CD4-positive, alpha-beta memory T cell (primary cell): ENCODE data around the gene CERS6. TPM values are rescaled to one million over a fixed set of nuclear protein-coding genes. Genes with fewer than 3 reads are reported as not detected.
A peak's percentile ranks its signal among the peaks of the same experiment; 100 is the strongest.

Source experiments
- CTCF ChIA-PET: fragments of 350-600 bp; sonication (Branson Sonifier 250); formaldehyde crosslinking; loops from one replicate; lab custom pipeline; 2021; ENCODE audit warnings: inconsistent platforms; ENCODE audit not compliant: partially characterized antibody; lab: Charles Lee
- POLR2A ChIA-PET: fragments of 350-600 bp; sonication (Branson Sonifier 250); formaldehyde crosslinking; loops from one replicate; lab custom pipeline; 2021; ENCODE audit not compliant: partially characterized antibody; lab: Charles Lee
- DNase-seq, 5 donors: peaks; one replicate each; pipeline versions ENCODE4 v3.0.0 to v3.0.0-alpha.2; 2020 to 2022; ENCODE audit warnings: mixed read lengths in 1 of 5
- H3K27ac ChIP-seq: one replicate; pipeline ENCODE4 v1.7.0; 2013; ENCODE audit warnings: low read depth, low read length
- H3K27me3 ChIP-seq: 2 replicates; pipeline ENCODE4 v1.7.0; 2013; ENCODE audit warnings: mild to moderate bottlenecking, low read length, moderate library complexity; ENCODE audit not compliant: insufficient read depth
- H3K36me3 ChIP-seq: 2 replicates; pipeline ENCODE4 v1.7.0; 2013; ENCODE audit warnings: mild to moderate bottlenecking, low read length, moderate library complexity; ENCODE audit not compliant: insufficient read depth
- H3K4me1 ChIP-seq: 2 replicates; pipeline ENCODE4 v1.7.0; 2013; ENCODE audit warnings: mild to moderate bottlenecking, low read length, moderate library complexity; ENCODE audit not compliant: insufficient read depth
- H3K4me3 ChIP-seq, 2 donors: one replicate each; pipeline ENCODE4 v1.7.0; 2013; ENCODE audit warnings: low read length in 2 of 2, mild to moderate bottlenecking in 1 of 2
- H3K9me3 ChIP-seq, 2 donors: one replicate each; pipeline ENCODE4 v1.7.0; 2013; ENCODE audit warnings: low read length in 2 of 2, control low read depth in 1 of 2; ENCODE audit not compliant: control insufficient read depth in 1 of 2
- H3K27ac Mint-ChIP-seq, 7 donors: one replicate each; pipeline ENCODE4 v1.8.0; 2020 to 2021; ENCODE audit warnings: mixed read lengths in 7 of 7, mild to moderate bottlenecking in 6 of 7, inconsistent platforms in 3 of 7, moderate library complexity in 3 of 7
- H3K27me3 Mint-ChIP-seq, 2 donors: one replicate each; pipeline ENCODE4 v1.8.0; 2020 to 2021; ENCODE audit warnings: mixed read lengths in 2 of 2
- H3K36me3 Mint-ChIP-seq, 2 donors: one replicate each; pipeline ENCODE4 v1.8.0; 2020 to 2021; ENCODE audit warnings: mixed read lengths in 2 of 2, inconsistent platforms in 1 of 2, mild to moderate bottlenecking in 1 of 2
- H3K4me1 Mint-ChIP-seq, 4 donors: one replicate each; pipeline ENCODE4 v1.8.0; 2020 to 2021; ENCODE audit warnings: mixed read lengths in 4 of 4, mild to moderate bottlenecking in 1 of 4
- H3K4me3 Mint-ChIP-seq, 8 donors: one replicate each; pipeline ENCODE4 v1.8.0; 2020 to 2021; ENCODE audit warnings: mixed read lengths in 8 of 8, mild to moderate bottlenecking in 7 of 8, moderate library complexity in 6 of 8, inconsistent platforms in 3 of 8
- H3K9me3 Mint-ChIP-seq, 8 donors: one replicate each; pipeline ENCODE4 v1.8.0; 2020 to 2021; ENCODE audit warnings: mixed read lengths in 8 of 8, mild to moderate bottlenecking in 5 of 8, inconsistent platforms in 3 of 8, moderate library complexity in 1 of 8
- intact Hi-C: fragments of 100-400 bp; cut with micrococcal nuclease; formaldehyde crosslinking; loops from one replicate; pipeline ENCODE4 v1.15.1; 2023
- polyA plus RNA-seq, 2 donors: library from polyadenylated mRNA; unstranded; fragments of 300-500 nt; fragmentation: Illumina TruSeq; gene quantifications; one replicate each; pipeline ENCODE4 v1.2.3, GENCODE V29; 2021
- total RNA-seq, 2 experiments: library from RNA; stranded (reverse); gene quantifications; one replicate each; pipeline ENCODE4 v1.2.3, GENCODE V29; 2021

CERS6 gene
- total and polyA plus RNA-seq, 4 experiments from 2014 or later: 5.1 to 11.3 (median 7.6) TPM

DNA sequence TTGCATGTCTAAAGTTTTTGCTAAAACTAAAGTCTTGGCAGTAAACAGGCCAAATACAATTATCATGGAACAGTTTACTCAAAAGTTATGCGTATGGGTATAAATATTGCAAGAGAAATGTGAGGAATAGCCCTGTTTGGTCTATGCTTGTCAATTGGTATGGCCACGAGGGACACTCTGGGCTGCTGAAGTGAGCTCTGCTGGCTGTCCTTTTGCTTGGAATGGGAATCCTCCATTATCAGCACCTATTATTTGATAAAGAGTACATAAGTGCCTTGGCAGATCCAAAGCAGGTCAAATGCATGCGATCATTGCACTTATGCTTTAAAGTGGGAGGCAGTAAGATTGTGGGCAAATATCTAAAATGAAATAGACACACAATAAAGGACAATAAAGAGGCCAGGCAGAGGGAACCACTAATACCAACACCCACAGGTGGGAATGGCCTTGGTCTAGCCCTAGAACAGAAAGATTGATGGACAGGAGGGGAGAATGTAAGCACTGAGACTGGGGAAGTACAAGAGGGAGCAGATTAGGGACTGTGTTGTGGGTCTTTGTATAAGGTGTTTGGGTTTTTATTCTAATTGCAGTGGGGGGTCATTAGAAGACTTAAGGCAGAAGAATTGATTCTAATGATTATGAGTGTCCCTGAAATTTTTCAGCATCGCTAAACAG lies 286.3 kb downstream of the CERS6 start:
- CTCF ChIA-PET: interaction anchor here (2.9 kb wide), 1 partner anchor 8 kb away, joined by 9 read pairs; no protein-coding TSS in a partner anchor
- H3K4me3 ChIP-seq: no peak overlapping the region
- intact Hi-C loops: no loop called here
- DNase-seq: no peak
- peaks cover 0 to 4% of the 10 kb centered on the region in 2 donors for H3K36me3 Mint-ChIP-seq
- H3K9me3 ChIP-seq: no peaks in the 10 kb centered on the region
- H3K27me3 Mint-ChIP-seq: peaks cover 0 to 1% of the 10 kb centered on the region in 2 donors
- no peaks in the 10 kb centered on the region for H3K9me3 Mint-ChIP-seq
- H3K4me1 ChIP-seq: peaks cover 13% of the 10 kb centered on the region
- no peaks in the 10 kb centered on the region for H3K36me3 ChIP-seq
- H3K27ac Mint-ChIP-seq: peak overlapping the region in 2 of 7 donors; percentile 6 to 43
- H3K4me1 Mint-ChIP-seq: peaks cover 12 to 25% (median 19%) of the 10 kb centered on the region in 4 donors
- H3K27me3 ChIP-seq: no peaks in the 10 kb centered on the region
- H3K4me3 Mint-ChIP-seq: no peak overlapping the region
- POLR2A ChIA-PET: interaction anchor here (1.3 kb wide), 1 partner anchor 8 kb away, joined by 3 read pairs; no protein-coding TSS in a partner anchor
- no peak overlapping the region for H3K27ac ChIP-seq

DNA sequence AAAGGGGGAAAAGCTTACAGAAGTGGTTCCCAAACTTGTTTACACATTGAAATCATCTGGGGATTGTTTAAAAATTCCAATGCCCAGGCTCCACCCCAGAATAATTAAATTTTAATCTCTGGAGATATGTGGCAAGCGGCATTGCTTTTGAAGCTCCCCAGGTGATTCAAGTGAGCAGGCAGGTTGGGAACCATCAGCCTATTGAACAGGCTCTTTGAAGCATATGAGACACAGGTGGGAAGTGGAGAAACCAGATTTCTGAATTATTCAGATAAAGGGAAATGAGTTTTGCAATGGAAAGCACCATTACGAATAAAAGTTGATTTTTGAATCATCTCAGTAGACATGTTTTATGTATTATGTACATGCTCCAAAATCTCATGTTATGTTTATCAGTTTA lies 288.8 kb downstream of the CERS6 start:
- Mint-ChIP-seq H3K27ac (peak overlapping the region in 1 of 7 donors; percentile 24), H3K27me3 (peaks cover 0 to 1% of the 10 kb centered on the region in 2 donors), H3K4me1 (peaks cover 23 to 31% (median 27%) of the 10 kb centered on the region in 4 donors), H3K4me3 (no peak overlapping the region), H3K36me3 (peaks cover 0 to 5% of the 10 kb centered on the region in 2 donors), H3K9me3 (peaks cover 0 to 2% (median 0%) of the 10 kb centered on the region in 8 donors)
- no peak overlapping the region for H3K4me3 ChIP-seq
- ChIA-PET CTCF (no interaction called here), POLR2A (no interaction called here)
- H3K4me1 ChIP-seq: peaks cover 16% of the 10 kb centered on the region
- intact Hi-C loops: no loop called here
- no peaks in the 10 kb centered on the region for H3K9me3 ChIP-seq
- no peak overlapping the region for H3K27ac ChIP-seq
- no peak for DNase-seq
- no peaks in the 10 kb centered on the region for H3K36me3 ChIP-seq
- H3K27me3 ChIP-seq: no peaks in the 10 kb centered on the region

DNA sequence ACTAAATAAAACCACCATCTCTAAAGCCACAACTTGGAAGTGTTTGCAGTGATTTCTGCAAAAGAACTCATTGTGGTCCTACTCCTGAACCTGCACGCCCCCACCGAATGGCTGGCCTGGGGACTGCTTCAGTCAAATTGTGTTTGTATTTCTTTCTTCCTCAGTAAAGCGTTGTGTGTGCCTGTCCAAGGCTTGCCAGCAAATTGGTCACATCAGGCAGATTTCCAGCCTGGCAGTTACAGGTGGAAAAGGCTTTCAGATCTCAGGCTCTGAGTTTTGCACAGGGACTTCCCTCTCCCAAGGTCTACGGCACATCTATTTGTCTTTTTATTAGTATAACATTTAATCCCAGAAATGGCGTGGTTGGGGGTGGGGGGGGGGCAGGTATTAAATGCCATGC lies 292.4 kb downstream of the CERS6 start:
- Histone ChIP-seq H3K9me3 (no peaks in the 10 kb centered on the region), H3K36me3 (no peaks in the 10 kb centered on the region), H3K27ac (no peak overlapping the region), H3K4me1 (peaks cover 52% of the 10 kb centered on the region), H3K4me3 (no peak overlapping the region), H3K27me3 (no peaks in the 10 kb centered on the region)
- Mint-ChIP-seq H3K36me3 (peaks cover 0 to 5% of the 10 kb centered on the region in 2 donors), H3K9me3 (peaks cover 0 to 4% (median 0%) of the 10 kb centered on the region in 8 donors), H3K4me1 (peaks cover 48 to 61% (median 57%) of the 10 kb centered on the region in 4 donors), H3K27ac (peak overlapping the region in 6 of 7 donors; percentile 55 to 84 (median 68)), H3K4me3 (peak overlapping the region in 1 of 8 donors; percentile 10), H3K27me3 (no peaks in the 10 kb centered on the region)
- DNase-seq: no peak
- intact Hi-C loops: no loop called here
- ChIA-PET POLR2A (interaction anchor here (1.2 kb wide), 1 partner anchor 28 kb away, joined by 3 read pairs; no protein-coding TSS in a partner anchor), CTCF (interaction anchor here (1.5 to 4.0 kb wide), 3 partner anchors 10 to 401 kb away, joined by 3 to 16 read pairs (median 7); no protein-coding TSS in a partner anchor)

DNA sequence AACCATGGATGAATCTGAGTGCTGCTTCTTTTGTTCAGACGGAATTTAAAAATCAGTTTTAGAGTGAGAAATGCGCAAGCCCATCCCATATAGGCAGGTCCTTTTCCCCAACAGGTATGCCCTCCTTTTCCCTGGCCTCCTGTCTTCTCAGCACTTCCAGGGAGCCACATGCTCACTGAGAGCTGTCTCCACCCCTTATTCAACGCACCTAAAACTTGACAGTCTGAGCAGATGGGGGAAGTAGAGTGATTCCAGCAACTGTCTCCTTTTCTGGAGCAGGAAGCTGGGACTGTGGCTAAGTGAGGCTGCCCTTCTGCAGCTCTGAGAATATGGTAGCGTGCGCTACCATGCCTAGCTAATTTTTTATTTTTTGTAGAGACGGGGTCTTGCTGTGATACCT lies 293.2 kb downstream of the CERS6 start:
- Histone ChIP-seq H3K4me1 (peaks cover 60% of the 10 kb centered on the region), H3K4me3 (no peak overlapping the region), H3K27ac (no peak overlapping the region), H3K36me3 (no peaks in the 10 kb centered on the region), H3K9me3 (no peaks in the 10 kb centered on the region), H3K27me3 (no peaks in the 10 kb centered on the region)
- Mint-ChIP-seq H3K4me3 (peak overlapping the region in 3 of 8 donors; percentile 40 to 68 (median 62)), H3K9me3 (peaks cover 0 to 4% (median 0%) of the 10 kb centered on the region in 8 donors), H3K4me1 (peaks cover 55 to 69% (median 64%) of the 10 kb centered on the region in 4 donors), H3K27me3 (no peaks in the 10 kb centered on the region), H3K36me3 (peaks cover 0 to 8% of the 10 kb centered on the region in 2 donors), H3K27ac (peak overlapping the region; percentile 65 to 93 (median 83))
- intact Hi-C loops: no loop called here
- POLR2A ChIA-PET: interaction anchor here (1.2 to 1.4 kb wide), 2 partner anchors 29 to 267 kb away, joined by 3 read pairs; no protein-coding TSS in a partner anchor
- CTCF ChIA-PET: interaction anchor here (0.7 to 4.0 kb wide), 5 partner anchors 8 to 729 kb away, joined by 3 to 16 read pairs (median 7); no protein-coding TSS in a partner anchor
- no peak for DNase-seq

DNA sequence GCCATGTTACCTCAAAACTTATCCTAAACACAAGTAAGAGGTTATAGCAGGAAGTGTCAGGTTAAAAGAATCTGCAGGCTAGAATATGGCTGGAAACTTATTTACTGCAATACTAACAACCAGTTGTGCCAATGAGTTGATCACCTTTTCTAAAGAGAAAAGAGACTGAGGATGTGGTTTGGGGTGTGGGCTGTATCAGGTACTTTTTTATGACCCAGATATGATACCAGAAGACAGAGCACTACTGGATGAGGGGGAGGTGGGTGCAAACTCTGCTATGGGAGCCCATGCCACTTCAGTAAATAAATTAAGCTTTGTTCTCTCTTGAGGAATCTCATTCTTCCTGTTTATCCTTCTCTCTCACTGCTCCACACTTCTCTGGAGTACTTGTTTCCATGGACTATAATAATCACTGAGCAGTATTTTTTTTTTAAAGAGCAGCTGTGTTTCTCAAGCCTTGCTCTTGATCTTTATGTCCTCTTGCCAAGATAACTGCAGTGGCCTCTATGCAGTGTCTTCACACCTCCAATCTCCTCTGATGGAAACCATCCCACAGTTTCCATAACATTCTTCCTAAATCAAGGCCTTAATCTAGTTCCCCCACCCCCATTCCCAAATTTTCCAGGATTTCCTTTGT lies 295.1 kb downstream of the CERS6 start:
- peak; percentile 73 to 81 (median 77) for DNase-seq
- ChIA-PET CTCF (interaction anchor here (1.1 to 4.0 kb wide), 3 partner anchors 10 to 407 kb away, joined by 3 to 16 read pairs (median 9); no protein-coding TSS in a partner anchor), POLR2A (interaction anchor here (0.7 to 1.3 kb wide), 8 partner anchors 9 to 556 kb away, joined by 3 to 5 read pairs (median 4); no protein-coding TSS in a partner anchor)
- Mint-ChIP-seq H3K4me3 (peak overlapping the region in 7 of 8 donors; percentile 37 to 75 (median 69)), H3K9me3 (peaks cover 0 to 4% (median 0%) of the 10 kb centered on the region in 8 donors), H3K27ac (peak overlapping the region; percentile 80 to 97 (median 93)), H3K36me3 (peaks cover 0 to 11% of the 10 kb centered on the region in 2 donors), H3K4me1 (peaks cover 61 to 87% (median 78%) of the 10 kb centered on the region in 4 donors), H3K27me3 (no peaks in the 10 kb centered on the region)
- Histone ChIP-seq H3K9me3 (no peaks in the 10 kb centered on the region), H3K27me3 (no peaks in the 10 kb centered on the region), H3K4me3 (no peak overlapping the region), H3K27ac (peak overlapping the region; percentile 30), H3K4me1 (peaks cover 80% of the 10 kb centered on the region), H3K36me3 (no peaks in the 10 kb centered on the region)
- intact Hi-C loops: loop anchor here (1.0 to 10.0 kb wide), 3 partner anchors 8 to 266 kb away; no protein-coding TSS in a partner anchor

DNA sequence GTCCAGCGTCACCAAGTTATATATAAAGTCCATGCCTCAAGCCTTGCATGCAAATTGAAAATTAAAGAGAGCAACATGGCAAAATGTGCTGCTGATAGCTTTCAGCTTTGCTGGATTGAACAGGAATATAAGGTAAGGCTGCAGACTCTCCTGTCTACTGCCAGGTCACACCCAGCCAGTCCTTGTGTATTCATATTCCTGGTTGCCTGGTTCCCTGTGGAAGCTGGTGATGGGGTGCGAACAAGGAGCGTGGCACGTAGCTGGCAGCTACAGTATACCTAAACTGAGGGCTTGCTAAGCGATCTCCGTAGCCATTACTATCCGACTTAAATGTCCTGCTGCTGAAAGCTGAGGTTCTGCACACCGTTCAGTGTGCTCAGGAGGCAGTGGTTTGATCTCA lies 296.3 kb downstream of the CERS6 start:
- CTCF ChIA-PET: interaction anchor here (8.4 kb wide), 1 partner anchor 406 kb away, joined by 123 read pairs; no protein-coding TSS in a partner anchor
- peak overlapping the region in 4 of 8 donors; percentile 8 to 69 (median 33) for H3K4me3 Mint-ChIP-seq
- no peak overlapping the region for H3K27ac ChIP-seq

More for the DNA sequence above, 296.3 kb downstream of the CERS6 start:
- Mint-ChIP-seq H3K4me1 (peaks cover 73 to 99% (median 88%) of the 10 kb centered on the region in 4 donors), H3K9me3 (peaks cover 0 to 4% (median 0%) of the 10 kb centered on the region in 8 donors), H3K27me3 (no peaks in the 10 kb centered on the region), H3K27ac (peak overlapping the region; percentile 57 to 93 (median 86)), H3K36me3 (peaks cover 0 to 11% of the 10 kb centered on the region in 2 donors)
- POLR2A ChIA-PET: no interaction called here
- Histone ChIP-seq H3K36me3 (no peaks in the 10 kb centered on the region), H3K9me3 (no peaks in the 10 kb centered on the region), H3K4me3 (no peak overlapping the region), H3K4me1 (peaks cover 91% of the 10 kb centered on the region), H3K27me3 (no peaks in the 10 kb centered on the region)
- DNase-seq: no peak
- intact Hi-C loops: loop anchor here (5.0 to 10.0 kb wide), 2 partner anchors 35 to 268 kb away; no protein-coding TSS in a partner anchor
